OCI-LY3 (cell line): Measurements from ENCODE around the gene LGALS4.
"Not testable (repeated sequence)": the region's sequence is repeated elsewhere in the genome, so short reads cannot be mapped to it uniquely, and the experiment has no call there.

Experiments used
- EZH2phosphoT487 ChIP-seq: fragments of 200-600 bp; shearing (Covaris generic); IDR thresholded peaks from 2 replicates; pipeline ENCODE4 v1.6.1; 2018; ENCODE audit warnings: antibody characterized with exemption, mixed run types, low read depth
- TF ChIP-seq, protein P1 (sequence below): fragments of 200-600, 300-600 bp; sonication (generic); IDR thresholded peaks from 2 replicates; pipeline ENCODE4 v1.5.1; 2014; ENCODE audit warnings: antibody characterized with exemption, low read length, low read depth

GRCh38 chr19:38813932-38814331, 1.2 kb upstream of the LGALS4 start:
- TF ChIP-seq, protein P1, sequence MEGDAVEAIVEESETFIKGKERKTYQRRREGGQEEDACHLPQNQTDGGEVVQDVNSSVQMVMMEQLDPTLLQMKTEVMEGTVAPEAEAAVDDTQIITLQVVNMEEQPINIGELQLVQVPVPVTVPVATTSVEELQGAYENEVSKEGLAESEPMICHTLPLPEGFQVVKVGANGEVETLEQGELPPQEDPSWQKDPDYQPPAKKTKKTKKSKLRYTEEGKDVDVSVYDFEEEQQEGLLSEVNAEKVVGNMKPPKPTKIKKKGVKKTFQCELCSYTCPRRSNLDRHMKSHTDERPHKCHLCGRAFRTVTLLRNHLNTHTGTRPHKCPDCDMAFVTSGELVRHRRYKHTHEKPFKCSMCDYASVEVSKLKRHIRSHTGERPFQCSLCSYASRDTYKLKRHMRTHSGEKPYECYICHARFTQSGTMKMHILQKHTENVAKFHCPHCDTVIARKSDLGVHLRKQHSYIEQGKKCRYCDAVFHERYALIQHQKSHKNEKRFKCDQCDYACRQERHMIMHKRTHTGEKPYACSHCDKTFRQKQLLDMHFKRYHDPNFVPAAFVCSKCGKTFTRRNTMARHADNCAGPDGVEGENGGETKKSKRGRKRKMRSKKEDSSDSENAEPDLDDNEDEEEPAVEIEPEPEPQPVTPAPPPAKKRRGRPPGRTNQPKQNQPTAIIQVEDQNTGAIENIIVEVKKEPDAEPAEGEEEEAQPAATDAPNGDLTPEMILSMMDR, result not testable (repeated sequence)
- TF ChIP-seq EZH2phosphoT487, result not testable (repeated sequence)
